NAMALWA (cell line): ENCODE results near the gene LGALS4.
A peak's percentile ranks its signal among the peaks of the same experiment; 100 is the strongest.
"Not testable (repeated sequence)": the region's sequence is repeated elsewhere in the genome, so short reads cannot be mapped to it uniquely, and the experiment has no call there.

ENCODE experiments used
- DNase-seq: peaks from one replicate; pipeline ENCODE4 v3.0.0-alpha.2; 2015; ENCODE audit warnings: low spot score

The LGALS4 gene, protein sequence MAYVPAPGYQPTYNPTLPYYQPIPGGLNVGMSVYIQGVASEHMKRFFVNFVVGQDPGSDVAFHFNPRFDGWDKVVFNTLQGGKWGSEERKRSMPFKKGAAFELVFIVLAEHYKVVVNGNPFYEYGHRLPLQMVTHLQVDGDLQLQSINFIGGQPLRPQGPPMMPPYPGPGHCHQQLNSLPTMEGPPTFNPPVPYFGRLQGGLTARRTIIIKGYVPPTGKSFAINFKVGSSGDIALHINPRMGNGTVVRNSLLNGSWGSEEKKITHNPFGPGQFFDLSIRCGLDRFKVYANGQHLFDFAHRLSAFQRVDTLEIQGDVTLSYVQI

GRCh38 chr19:38812841-38813320 lies at the start of gene LGALS4:
Gene LGALS4, minus strand, starts transcription at chr19:38812945. Its CDS starts 59 bp downstream, at chr19:38812886.
- no peak for DNase-seq

- no peak for DNase-seq
Observed at GRCh38 chr19:38861368-38861767, 48.6 kb upstream of the LGALS4 start.

DNA sequence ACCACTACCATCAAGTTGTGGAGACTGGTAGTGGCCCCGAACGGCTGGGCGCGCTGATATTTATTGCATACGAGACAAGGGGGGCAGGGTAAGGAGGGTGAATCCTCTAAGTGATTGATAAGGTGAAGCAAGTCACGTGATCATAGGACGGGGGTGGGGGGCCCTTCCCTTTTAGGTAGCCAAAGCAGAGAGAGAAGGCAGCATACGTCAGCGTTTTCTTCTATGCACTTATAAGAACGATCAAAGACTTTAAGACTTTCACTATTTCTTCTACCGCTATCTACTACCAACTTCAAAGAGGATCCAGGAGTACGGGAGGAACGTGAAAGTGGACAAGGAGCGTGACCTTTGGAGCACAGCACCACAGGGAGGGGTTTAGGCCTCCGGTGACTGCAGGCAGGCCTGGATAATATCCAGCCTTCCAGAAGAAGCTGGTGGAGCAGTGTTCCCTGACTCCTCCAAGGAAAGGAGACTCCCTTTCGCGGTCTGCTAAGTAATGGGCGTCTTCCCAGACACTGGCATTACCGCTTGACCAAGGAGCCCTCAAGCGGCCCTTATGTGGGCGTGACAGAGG lies 47.0 kb upstream of the LGALS4 start:
- DNase-seq: not testable (repeated sequence)

GRCh38 chr19:38856813-38857212 lies 44.1 kb upstream of the LGALS4 start:
- DNase-seq: no peak

DNA sequence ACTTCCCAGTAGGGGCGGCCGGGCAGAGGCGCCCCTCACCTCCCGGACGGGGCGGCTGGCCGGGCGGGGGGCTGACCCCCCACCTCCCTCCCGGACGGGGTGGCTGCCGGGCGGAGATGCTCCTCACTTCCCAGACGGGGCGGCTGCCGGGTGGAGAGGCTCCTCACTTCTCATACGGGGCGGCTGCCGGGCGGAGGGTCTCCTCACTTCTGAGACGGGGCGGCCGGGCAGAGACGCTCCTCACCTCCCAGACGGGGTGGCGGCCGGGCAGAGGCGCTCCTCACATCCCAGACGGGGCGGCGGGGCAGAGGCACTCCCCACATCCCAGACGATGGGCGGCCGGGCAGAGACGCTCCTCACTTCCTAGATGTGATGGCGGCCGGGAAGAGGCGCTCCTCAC lies 43.0 kb upstream of the LGALS4 start:
- DNase-seq: not testable (repeated sequence)

GRCh38 chr19:38854961-38855360 lies 42.2 kb upstream of the LGALS4 start:
- not testable (repeated sequence) for DNase-seq

GRCh38 chr19:38853214-38853613 lies 40.5 kb upstream of the LGALS4 start:
- DNase-seq: no peak

DNA sequence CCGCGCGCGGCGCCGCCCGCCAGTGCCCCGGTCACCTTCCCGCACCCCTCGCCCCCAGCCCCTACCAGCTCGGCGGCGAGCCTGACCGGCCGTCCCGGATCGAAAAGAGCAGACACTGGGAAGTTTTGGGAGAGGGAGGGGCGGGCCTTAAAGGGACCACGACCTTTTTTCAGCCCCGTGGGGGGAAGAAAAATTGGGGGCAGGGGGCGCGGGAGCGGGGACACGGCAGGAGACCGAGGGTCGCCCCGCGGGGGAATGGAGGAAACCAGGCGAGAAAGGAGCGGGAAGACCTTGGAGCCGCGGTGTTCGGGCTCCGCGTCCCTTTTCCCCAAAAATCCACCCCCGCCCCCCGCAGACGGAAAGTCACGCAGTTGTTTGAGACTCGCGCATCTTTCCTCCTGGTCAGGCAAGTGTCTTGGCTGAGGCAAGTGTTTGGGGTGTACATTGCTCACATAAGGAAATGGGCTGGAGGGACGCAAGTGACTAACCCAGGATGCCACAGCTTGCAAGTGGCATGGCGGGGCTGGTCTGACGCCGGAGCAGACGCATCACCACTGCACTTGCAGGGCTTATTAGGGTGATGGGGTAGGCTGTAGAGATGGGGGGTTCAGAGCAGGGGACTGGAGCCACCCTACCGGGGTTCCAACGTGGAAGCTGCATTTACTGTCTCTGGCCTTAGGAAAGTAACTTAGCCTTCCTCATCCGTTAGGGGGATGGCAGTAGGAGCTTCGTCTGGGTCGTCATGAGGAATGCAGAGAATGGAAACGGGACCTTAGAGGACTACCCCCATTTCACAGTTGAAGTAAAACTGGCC lies 39.7 kb upstream of the LGALS4 start:
- DNase-seq: peak; percentile 75

- peak; percentile 92 for DNase-seq
Observed at GRCh38 chr19:38851622-38852230, 39.0 kb upstream of the LGALS4 start.

- DNase-seq: no peak
Observed at GRCh38 chr19:38850976-38851621, 38.4 kb upstream of the LGALS4 start.

GRCh38 chr19:38850436-38850975 lies 37.8 kb upstream of the LGALS4 start:
- peak; percentile 100 for DNase-seq

- no peak for DNase-seq
Observed at GRCh38 chr19:38849860-38850435, 37.2 kb upstream of the LGALS4 start, which contains the start of gene HNRNPL. Gene HNRNPL, minus strand, starts transcription at chr19:38849986. Its CDS starts 20 bp downstream, at chr19:38849966.

DNA sequence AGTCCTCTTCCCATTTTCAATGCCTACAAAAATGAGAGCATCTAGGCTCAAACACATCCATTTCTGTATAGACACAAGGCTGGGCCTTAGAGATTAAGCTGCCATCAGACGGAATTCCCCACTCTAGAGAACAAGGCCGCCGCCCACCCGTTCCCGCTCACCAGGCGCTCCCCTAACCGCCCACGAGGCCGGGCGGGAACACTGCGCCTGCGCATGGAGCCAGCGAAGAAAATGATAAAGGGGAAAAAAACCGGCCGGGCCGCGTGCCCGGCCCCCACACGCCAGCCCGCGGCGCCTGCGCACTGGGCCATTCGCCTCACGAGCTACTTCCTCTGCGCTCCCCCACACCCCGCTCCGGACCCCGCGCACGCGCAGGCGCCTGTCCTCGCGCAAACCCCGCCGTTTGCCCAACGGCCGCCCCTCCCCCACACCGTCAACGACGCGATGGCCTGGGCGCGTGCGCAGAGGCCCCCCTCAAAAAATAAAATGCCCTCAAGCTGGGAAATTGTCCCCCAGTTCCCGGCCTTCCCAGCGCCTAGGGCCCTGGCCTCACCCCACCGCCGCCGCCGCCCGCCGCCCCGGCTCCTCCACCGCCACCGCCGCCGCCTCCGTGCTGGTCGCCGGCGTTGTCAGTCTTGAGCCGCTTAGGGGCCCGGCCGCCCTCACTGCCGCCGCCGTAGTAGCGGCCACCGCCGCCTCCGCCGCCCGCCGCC lies 36.6 kb upstream of the LGALS4 start:
- DNase-seq: peak; percentile 96

GRCh38 chr19:38848299-38849146 lies 35.8 kb upstream of the LGALS4 start:
- no peak for DNase-seq

- no peak for DNase-seq
Observed at GRCh38 chr19:38846097-38846496, 33.4 kb upstream of the LGALS4 start.

- DNase-seq: no peak
Observed at GRCh38 chr19:38845374-38846024, 32.8 kb upstream of the LGALS4 start.

GRCh38 chr19:38844093-38844686 lies 31.4 kb upstream of the LGALS4 start:
- DNase-seq: no peak

DNA sequence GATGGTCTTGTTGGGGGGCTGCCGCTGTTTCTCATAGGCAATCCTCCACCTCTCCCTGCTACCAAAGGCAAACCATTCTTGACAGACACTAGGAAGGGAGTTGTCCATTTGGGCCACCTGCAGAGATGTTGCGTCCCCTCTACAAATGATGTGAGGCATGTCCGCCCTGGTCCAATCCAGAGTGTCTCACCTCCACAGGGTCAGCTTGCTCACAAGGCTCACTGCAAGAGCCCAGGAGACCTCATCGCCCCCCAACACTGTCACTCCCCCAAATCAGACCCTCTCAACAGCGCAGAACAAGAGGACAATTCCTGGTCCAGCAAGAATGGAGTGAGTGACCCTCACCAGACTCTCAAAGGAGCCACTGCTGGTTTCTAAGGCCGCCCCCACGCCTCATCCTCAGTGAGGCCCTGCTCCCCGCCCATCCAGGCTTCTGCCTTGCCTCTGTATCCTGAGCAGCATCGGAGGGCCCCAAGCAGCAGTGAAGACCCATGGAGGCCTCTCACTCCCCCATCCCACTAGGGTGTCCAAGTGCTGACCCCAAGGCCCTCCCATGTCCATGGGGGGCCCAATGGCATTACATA lies 30.5 kb upstream of the LGALS4 start:
- no peak for DNase-seq
